ENCODE measurements around the gene NHLRC1.

- no peak for TF ChIP-seq REST (IDR thresholded peaks at IDR 0.05; ENCODE audit: unreplicated experiment)
- TF ChIP-seq CTCF (conservative IDR thresholded peaks at IDR 0.05; ENCODE audit: low read depth in 2 of 2) = no peak
- TF ChIP-seq EZH2phosphoT487 (IDR thresholded peaks at IDR 0.05; ENCODE audit: unreplicated experiment) = no peak
- TF ChIP-seq NANOG (IDR thresholded peaks at IDR 0.05; ENCODE audit: borderline replicate concordance) = no peak
- TF ChIP-seq POLR2AphosphoS5 (IDR thresholded peaks at IDR 0.05; ENCODE audit: low read depth) = no peak
These were observed 31.1 kb downstream of the NHLRC1 start for GRCh38 chr6:18091382-18091781.

All from GM23338 (cell line).